Mesothelial cell of epicardium (in vitro differentiated cells): Measurements from ENCODE around the gene ATXN1. TPM values are rescaled to one million over a fixed set of nuclear protein-coding genes. Genes with fewer than 3 reads are reported as not detected.

ENCODE experiments used
- DNase-seq, 2 experiments: peaks; one replicate each; pipeline ENCODE4 v3.0.0; 2021; ENCODE audit warnings: low spot score in 2 of 2; ENCODE audit not compliant: unreplicated experiment in 2 of 2
- H3K27ac Mint-ChIP-seq: 2 replicates; pipeline ENCODE4 v1.8.0; 2021; ENCODE audit warnings: mixed read lengths
- H3K27me3 Mint-ChIP-seq: 2 replicates; pipeline ENCODE4 v1.8.0; 2021; ENCODE audit warnings: low read depth, mixed read lengths
- H3K36me3 Mint-ChIP-seq: 2 replicates; pipeline ENCODE4 v1.8.0; 2021; ENCODE audit warnings: mixed read lengths
- H3K4me1 Mint-ChIP-seq: 2 replicates; pipeline ENCODE4 v1.8.0; 2021; ENCODE audit warnings: mixed read lengths
- H3K4me3 Mint-ChIP-seq: 2 replicates; pipeline ENCODE4 v1.8.0; 2021; ENCODE audit warnings: mild to moderate bottlenecking, moderate library complexity, mixed read lengths
- H3K9me3 Mint-ChIP-seq: 2 replicates; pipeline ENCODE4 v1.8.0; 2021; ENCODE audit warnings: mixed read lengths
- total RNA-seq: library from RNA; stranded (reverse); gene quantifications from 3 replicates; pipeline ENCODE4 v1.2.1, GENCODE V29; 2021
- TF ChIP-seq, protein P1 (sequence below): fragments of 200-600 bp; sonication (generic); IDR thresholded peaks from one replicate; pipeline ENCODE4 v1.5.0; 2021; ENCODE audit warnings: antibody characterized with exemption; ENCODE audit not compliant: unreplicated experiment

The ATXN1 gene
- total RNA-seq, 1 donor from 2014 or later = 59.5 TPM

DNA sequence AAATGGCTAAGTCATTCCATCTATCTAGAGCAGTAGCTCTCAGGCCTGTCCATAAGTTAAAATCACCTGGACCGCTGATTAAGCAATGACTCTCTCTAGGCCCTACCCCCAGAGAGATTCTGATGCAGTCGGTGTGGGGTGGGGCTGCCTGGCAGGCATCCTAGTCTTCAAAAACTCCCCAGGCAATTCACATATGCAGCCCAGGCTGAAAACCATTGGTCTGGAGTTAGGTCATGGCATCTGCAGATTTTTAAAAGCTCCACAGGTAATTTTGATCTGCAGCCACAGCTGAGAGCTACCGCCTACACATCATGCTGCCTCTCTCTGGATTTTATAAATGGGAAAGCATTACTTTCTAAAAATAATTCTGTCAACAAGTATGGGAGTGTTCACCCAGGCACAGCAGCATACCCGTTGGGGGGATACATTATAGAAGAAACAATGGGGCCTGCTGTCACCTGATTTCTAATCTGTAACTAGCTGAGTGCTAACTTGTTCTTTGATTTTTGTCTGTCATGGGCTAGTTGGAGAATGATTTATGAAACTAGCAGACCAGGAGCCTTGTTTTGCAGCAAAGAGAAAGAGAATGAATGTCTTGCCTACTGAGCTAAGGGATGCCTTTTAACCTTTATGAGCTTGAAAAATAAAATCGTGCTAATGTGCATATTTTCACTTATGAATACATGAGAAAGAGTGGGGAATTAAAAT, 44.1 kb upstream of the ATXN1 start:
- Mint-ChIP-seq H3K27ac (peak overlapping the region; percentile 57), H3K9me3 (peaks cover 18% of the 10 kb centered on the region), H3K36me3 (peaks cover 10% of the 10 kb centered on the region), H3K4me3 (no peak overlapping the region), H3K27me3 (no peaks in the 10 kb centered on the region), H3K4me1 (peaks cover 47% of the 10 kb centered on the region)
- TF ChIP-seq, protein P1, sequence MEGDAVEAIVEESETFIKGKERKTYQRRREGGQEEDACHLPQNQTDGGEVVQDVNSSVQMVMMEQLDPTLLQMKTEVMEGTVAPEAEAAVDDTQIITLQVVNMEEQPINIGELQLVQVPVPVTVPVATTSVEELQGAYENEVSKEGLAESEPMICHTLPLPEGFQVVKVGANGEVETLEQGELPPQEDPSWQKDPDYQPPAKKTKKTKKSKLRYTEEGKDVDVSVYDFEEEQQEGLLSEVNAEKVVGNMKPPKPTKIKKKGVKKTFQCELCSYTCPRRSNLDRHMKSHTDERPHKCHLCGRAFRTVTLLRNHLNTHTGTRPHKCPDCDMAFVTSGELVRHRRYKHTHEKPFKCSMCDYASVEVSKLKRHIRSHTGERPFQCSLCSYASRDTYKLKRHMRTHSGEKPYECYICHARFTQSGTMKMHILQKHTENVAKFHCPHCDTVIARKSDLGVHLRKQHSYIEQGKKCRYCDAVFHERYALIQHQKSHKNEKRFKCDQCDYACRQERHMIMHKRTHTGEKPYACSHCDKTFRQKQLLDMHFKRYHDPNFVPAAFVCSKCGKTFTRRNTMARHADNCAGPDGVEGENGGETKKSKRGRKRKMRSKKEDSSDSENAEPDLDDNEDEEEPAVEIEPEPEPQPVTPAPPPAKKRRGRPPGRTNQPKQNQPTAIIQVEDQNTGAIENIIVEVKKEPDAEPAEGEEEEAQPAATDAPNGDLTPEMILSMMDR = no peak
- DNase-seq = no peak

DNA sequence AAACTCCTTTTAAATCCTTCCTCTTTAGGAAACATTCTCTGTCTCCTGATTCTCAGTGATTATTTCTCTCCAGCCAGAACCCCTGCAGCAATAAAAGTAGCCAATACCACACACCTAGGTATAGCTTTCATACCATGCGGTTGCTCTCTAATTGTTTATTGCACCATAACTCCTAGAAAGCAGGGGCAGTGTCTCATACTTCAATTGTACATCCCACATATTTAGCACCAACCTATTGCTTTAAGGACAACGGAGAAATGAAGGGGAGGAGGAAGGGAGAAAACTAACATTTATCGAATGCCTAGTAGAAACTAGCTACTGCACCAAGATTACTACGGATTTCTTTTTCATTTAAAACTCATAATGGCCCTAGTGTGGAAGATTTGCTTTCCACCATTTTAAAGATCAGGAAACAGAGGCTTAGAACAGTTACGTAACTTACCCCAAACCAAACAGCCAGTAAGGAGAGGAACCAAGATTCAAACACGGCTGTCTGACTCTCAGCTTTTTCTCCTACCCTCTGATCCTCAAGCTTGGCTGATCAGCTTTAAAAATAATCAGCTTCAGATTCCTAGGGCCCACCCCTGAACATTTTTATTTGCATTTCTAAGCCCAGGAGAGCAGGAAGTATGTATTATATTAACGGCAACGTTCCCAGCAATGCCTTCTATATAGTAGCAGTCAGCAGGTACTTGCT, 43.4 kb upstream of the ATXN1 start:
- Mint-ChIP-seq H3K4me3 (no peak overlapping the region), H3K36me3 (peaks cover 4% of the 10 kb centered on the region), H3K9me3 (peaks cover 11% of the 10 kb centered on the region), H3K27me3 (no peaks in the 10 kb centered on the region), H3K4me1 (peaks cover 52% of the 10 kb centered on the region), H3K27ac (peak overlapping the region; percentile 57)
- TF ChIP-seq, protein P1 = no peak
- no peak for DNase-seq

DNA sequence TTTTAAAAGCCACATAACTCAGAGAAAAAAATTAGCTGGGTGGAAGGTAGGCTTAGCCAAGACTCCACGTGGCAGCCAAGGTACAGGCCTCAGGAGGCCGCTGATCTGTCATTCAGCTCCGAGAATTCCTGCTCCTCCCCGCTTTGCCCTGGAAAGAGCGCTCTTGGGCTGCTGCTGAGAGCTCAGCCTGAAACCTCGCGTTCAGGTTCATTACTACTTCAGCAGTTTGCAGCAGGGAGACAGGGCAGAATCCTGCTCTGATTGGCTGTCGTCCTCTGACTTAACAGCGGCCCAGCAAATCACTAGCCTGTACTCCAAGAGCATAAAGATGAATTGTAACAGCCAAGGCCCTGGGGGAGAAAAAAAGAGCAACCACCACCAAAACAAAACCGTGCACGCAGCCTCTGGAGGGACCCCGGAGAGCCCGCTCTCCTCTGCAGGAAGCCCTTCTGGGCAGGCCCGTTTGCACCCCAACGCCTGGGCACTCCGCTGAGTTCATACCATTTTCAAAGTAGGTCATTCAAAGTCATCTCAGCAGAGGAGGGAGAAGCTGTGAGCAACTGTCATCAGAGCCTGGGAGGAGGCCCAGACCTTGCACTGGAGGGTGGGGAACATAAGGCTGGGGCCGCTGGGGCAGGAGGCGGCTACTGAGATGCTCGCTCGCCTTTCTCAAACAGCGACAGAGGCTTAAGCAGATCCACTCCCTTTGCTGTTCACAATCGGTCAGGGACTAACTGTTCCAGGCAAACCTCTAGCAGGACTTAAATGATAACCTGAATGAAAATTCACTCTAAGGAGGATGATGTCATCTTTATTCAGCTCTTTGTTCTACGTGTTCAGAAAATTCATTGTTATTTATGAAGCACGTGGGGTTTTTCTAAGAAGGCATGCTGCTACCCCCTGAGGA, 42.3 kb upstream of the ATXN1 start:
- Mint-ChIP-seq H3K27ac (peak overlapping the region; percentile 87), H3K4me3 (peak overlapping the region; percentile 41), H3K4me1 (peaks cover 58% of the 10 kb centered on the region), H3K9me3 (peaks cover under 1% of the 10 kb centered on the region), H3K36me3 (no peaks in the 10 kb centered on the region), H3K27me3 (no peaks in the 10 kb centered on the region)
- DNase-seq = peak; percentile 45 to 57
- TF ChIP-seq, protein P1 = no peak

DNA sequence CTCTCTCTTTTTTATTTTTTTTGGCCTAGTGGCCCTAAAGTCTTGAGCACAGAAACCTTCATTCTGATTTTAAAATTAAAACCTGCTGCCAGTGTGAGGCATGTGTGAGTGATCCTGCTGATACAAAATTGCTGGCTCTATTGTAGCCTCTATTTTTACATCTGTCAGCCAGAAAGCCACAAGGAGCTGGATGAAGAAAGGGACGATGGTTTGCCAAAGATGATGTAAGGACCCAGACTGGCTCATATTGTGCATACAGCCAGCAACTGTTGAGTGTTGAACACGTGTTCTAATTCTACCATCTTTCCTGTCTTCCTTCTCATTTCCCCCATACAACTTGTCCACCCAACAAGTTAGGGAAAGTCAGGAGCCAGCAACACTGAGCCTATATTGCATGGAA, 40.8 kb upstream of the ATXN1 start:
- Mint-ChIP-seq H3K27ac (no peak overlapping the region), H3K36me3 (no peaks in the 10 kb centered on the region), H3K9me3 (no peaks in the 10 kb centered on the region), H3K4me3 (no peak overlapping the region), H3K27me3 (no peaks in the 10 kb centered on the region), H3K4me1 (peaks cover 56% of the 10 kb centered on the region)
- DNase-seq = no peak
- TF ChIP-seq, protein P1 = no peak

DNA sequence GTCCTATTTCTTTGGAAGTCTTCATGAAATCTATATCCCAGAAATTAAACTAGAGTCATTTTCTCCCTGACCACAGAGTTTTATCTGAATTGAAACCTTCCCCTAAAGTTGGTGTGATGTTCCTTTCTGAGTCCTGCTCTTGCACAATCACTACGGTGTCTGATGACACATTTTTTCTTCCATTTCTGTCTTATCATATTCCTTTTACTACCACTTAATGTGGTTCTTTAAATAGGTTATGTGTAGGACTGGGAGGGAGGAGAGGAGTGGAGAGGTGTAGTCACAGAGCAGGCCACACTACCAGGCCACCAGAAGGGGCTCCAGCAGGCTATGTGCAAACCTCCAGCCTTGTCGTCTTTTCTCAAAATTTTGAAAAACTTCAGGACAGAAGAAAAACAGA, 39.7 kb upstream of the ATXN1 start:
- H3K27ac Mint-ChIP-seq = no peak overlapping the region
- DNase-seq = no peak
- TF ChIP-seq, protein P1 = no peak
- no peaks in the 10 kb centered on the region for H3K36me3 Mint-ChIP-seq
- H3K4me1 Mint-ChIP-seq = peaks cover 54% of the 10 kb centered on the region
- no peaks in the 10 kb centered on the region for H3K9me3 Mint-ChIP-seq
- no peak overlapping the region for H3K4me3 Mint-ChIP-seq
- no peaks in the 10 kb centered on the region for H3K27me3 Mint-ChIP-seq
